Measurements from ENCODE around the gene DENND5B.

GRCh38 chr12:31612819-31613218 lies 21.9 kb upstream of the DENND5B start:
- TF ChIP-seq CHD1 (IDR thresholded peaks at IDR 0.05; ENCODE audit: low read depth, low read length) = no peak
- no peak for TF ChIP-seq BCL11A (IDR thresholded peaks at IDR 0.05; ENCODE audit: low read depth, low read length)
- TF ChIP-seq MYC (IDR thresholded peaks at IDR 0.05; ENCODE audit: insufficient read depth, insufficient read length, insufficient replicate concordance, low read length, severe bottlenecking) = no peak
- no peak for TF ChIP-seq EZH2 (IDR thresholded peaks at IDR 0.05; ENCODE audit: borderline replicate concordance, control insufficient read depth, low read depth, low read length)
- no peak for TF ChIP-seq SPI1 (IDR thresholded peaks at IDR 0.05; ENCODE audit: borderline replicate concordance, insufficient read depth, low read depth, low read length)
- no peak for TF ChIP-seq JUND (IDR thresholded peaks at IDR 0.05; ENCODE audit: low read depth, low read length)

Measured in GM12878 (cell line).